SW480 (cell line): ENCODE results near the gene MMP7.

ENCODE experiments used
- DNase-seq: peaks from one replicate; pipeline ENCODE4 v3.0.0-alpha.2; 2016; ENCODE audit warnings: low spot score

Gene MMP7

DNA sequence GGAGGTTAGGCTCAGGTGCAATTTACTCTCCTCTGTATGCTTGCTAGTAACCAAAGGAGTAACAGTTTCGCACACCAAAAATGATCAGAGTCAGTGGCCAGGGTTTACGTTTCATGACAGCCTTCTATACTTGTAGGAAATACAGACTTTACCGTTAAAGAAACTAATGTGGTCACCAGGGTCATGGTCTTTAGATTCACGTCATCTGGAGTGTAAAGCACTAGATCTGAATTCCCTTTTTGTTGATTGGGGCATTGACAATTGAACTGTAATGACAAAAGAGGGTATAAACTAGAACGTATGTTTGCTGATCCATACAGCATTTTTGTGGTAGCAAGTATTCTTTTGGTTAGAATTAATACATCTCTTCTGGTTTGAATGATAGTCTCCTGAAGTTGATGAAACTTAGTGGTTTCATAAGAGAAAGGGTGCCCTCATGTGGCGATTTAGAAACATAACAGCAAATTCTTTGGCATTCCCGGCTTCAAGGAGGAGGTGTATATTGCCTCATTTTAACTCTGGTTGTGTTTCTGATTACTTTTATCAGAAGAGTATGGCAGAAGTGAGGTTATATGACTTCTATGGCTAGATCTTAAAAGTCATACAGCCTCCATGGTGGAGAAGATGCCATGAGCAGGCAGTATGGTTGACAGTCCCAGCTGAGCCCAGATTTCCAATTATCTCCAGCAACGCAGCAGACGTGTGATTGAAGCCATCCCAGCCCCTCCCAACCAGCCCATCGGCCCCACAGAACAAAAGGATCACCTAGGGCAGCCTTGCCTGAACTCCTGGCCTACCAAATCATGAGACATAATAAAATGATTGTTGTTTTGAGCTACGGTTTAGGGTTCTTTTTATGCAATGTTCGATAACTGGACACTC is 35.1 kb downstream of the MMP7 start:
- DNase-seq, result peak; percentile 89

DNA sequence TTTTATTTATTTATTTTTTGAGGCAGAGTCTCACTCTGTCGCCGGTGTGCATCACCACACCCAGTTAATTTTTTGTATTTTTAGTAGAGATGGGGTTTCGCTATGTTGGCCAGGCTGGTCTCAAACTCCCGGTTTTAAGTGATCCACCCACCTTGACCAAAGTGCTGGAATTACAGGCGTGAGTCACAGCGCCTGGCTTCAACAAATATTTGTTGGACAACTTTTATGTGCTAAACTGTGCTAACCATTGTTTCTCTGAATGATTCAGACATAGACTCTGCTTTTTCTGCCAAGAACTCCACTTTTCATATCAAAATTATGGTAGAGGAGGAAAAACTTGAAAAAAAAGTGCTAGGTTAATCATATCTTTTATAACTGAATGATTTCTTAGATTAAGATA is 36.3 kb downstream of the MMP7 start:
- DNase-seq, result peak; percentile 26

DNA sequence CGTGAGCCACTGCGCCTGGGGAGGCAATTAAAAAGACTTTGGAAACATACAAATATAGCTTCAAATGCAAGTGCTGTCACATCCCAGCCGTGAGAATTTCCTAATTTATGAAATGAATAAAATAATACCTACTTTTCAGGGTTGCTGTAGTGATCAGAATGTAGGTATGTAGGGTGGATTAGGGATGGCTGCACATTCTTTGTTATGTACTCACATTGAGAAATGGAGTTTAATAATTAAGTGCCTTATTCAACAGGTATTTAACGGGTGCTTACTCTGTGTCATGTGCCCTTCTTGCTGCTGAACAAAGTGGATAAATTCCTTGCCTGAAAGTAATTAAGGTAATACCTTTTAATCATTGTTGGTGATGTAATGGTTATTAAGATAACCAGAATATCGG is 37.0 kb downstream of the MMP7 start:
- DNase-seq, result no peak

DNA sequence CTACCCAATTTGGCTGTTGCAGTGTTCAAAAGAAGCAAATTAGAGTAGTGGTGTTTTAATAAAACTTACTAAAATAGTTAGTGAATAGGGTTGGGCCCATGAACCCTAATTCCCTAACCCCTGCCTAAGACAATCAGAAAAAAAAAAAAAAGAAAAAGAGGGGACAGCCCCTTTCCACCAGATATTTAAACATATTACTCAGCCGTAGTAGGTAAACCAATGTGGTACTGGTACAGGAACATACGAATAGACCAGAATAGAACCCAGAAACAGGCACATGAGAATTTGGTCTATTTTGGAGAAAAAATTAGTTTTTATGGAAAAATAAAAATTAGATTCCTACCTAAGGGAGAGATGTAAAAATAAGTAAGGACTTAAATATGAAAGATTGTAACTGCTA is 38.6 kb downstream of the MMP7 start:
- no peak for DNase-seq

DNA sequence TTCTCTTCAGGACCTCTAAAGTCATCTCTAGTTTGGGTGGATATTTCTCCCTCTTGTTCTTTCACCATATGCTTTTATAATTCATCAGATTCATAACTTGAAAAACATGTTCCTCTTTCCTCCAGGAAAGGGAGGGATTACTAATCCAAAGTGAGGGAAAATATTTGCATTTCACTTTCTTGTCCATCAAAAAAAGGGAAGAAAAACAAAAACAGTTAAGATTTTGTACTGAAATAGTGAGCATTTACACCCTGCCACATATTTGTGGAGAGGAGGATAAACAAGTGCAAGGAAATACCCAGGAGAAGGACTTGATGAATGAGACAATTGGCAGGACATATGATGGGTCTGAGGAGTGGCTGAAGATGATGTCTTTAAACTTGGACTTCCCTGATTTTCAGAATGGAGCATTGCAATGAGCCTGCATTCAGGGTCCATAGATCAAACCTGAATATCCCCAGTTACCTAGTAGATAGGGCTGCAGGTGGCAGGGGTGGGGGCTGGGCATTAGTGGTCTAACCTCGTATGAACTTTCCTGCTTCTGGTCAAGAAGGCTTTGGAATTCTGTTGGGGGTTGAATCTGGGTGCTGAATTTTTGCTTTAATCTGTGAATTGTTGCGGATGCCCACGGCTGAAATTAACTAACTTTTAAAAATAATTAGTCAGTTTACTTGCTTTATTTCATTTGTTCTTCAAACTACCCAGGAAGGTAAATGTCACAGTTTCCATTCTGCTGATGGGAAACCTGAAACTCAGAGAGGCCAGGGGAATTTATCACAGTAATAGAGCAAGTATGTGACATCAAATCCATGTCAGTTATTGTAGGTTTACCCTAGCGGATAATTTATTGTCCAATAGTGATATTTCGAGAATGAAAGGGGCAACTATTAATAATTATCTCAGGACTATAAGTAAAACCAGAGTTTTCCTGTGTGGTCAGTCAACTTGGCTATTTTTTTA is 41.1 kb downstream of the MMP7 start:
- no peak for DNase-seq

DNA sequence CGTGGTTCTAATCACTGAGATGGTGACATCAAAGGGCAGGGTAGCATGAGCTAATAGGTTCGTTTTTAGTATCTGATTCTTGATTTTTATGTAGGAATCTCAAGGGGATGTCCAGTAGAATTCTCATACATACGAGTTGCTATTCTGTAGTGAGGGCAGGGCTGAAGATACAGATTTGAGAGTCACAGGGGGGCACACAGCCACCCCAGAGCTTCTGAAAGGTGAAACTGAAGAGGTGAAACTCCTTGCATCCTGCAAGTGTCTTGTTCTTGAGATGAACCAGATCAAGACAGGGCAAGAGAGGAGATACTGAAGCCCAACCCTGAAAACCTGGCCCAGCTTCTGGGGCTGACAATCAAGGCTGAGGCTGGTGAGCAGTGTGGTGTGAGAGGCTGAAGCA is 42.3 kb downstream of the MMP7 start:
- no peak for DNase-seq

DNA sequence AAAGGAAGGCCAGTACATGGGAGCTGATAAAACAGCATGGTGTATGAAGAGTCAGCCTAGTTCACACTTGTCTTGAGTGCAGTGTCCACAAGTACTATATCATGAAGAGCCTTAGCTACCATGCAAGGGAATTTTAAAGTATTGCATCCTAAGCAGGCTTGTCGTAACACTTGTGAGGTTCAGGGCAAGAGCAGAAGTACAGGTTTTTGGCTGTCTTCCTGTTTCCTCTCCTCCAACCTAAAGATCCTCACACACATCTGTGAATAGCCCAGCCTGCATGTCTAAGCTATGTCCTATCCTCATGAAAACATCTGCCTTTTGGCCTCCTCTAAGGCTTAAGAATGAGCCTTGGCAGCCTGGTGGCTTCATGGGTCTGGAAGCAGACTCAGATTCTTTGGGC is 43.3 kb downstream of the MMP7 start:
- no peak for DNase-seq

DNA sequence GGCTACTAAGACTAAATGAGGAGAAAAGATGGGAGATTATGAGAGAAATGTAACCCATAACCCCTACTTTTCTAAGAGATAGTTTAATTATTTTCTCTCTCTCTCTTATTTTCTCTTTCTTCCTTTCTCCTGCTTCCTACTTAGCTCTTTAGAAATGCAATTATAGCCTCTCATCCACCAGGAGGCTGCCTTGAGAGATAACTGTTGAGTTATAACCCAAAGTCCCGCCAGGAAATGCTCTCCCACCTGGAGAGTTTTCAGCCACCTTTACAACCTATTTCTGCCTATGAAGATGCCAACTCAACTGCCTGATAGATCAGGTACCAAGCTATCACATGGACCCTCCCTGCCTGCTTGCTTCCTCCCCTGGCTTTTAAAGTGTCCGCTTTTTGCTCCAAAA is 44.0 kb downstream of the MMP7 start:
- DNase-seq, result no peak

DNA sequence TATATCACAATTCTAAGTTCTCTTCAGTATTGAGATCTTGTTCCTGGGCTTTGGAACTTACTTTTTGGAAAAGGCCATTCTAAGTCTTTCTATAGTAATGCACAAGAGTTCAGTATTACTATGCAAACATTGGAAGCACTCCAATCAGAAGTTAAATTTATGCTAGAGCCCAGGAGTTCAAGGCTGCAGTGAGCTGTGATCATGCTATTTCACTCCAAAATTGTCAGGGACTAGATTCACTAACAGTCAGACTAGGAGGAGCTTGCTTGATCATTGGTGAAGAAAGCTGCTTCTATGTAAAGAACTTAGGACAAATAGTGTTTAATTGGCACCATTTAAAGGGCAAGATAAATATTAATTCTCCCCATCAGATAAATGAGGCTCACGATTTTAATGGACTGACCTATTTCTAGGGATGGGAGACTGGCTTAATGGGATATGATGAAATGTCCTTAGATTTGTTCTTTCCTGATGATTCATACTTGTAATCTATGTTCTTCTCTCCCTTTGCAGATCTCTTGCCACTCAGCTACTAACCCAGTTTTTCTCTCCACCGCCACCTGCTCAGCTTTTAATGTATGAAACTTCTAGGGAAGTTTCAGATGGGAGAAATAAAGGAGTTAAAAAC is 45.3 kb downstream of the MMP7 start:
- no peak for DNase-seq

DNA sequence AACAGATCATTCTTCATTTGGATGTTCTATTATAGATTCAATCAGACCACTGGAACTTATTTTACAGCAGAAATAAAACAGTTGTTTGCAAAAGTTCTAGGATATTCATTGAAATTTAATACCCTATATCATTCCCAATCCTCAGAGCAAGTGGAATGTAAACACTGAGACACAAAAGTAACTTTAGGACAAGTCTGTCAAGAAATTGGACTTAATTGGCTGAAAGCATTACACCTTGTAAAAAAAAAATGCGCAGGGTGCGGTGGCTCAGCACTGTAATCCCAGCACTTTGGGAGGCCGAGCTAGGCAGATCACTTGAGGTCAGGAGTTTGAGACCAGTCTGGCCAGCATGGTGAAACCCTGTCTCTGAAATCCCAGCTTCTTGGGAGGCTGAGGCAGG is 48.1 kb downstream of the MMP7 start:
- DNase-seq, result no peak

DNA sequence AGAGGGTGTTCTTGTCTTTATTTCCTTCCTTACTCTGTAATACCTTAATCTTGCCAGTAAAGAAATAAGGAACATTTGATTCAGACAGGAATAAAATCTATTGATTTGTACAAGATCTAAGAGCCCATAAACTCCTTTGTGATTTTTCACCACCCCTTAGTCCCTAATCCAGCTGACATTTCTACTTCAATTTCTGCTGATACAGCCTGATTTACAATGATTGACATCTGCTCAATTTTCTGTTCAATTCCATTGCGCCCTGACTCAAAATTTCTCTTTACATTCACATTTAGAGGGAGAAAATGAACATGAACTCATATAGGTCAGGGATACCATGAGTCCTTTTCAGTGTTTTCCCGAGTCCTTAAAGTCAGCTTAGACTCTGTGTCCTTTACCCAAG is 50.8 kb downstream of the MMP7 start:
- DNase-seq, result no peak

DNA sequence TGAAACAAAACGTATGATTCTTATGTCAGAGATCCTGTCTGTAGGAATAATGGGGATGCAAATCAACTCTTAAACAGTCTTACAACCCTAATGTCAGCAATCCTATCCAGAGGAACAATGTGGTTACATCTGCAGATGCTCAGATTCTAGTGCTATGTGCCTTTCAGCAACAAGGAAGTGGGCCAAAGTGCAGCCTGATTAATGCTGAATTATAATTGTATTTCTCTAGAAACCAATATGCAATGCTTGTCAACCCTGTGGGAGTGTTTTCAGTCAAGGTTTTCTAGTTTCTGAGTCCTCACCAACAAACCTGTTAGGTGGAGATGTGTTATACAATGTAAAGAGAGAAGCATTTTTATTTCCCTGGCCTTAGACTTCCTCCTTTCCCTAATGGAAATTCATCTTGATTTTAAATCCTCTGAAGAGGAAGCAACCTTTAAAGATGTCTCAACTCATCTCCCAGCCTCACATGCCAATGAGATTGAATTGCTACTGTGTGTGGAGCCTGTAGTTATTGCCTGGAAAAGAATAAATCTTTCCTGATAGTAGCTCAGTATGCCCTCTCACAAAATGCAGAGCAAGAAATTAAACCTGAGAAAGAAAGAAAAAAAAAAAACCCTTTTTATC is 51.8 kb downstream of the MMP7 start:
- DNase-seq, result no peak

DNA sequence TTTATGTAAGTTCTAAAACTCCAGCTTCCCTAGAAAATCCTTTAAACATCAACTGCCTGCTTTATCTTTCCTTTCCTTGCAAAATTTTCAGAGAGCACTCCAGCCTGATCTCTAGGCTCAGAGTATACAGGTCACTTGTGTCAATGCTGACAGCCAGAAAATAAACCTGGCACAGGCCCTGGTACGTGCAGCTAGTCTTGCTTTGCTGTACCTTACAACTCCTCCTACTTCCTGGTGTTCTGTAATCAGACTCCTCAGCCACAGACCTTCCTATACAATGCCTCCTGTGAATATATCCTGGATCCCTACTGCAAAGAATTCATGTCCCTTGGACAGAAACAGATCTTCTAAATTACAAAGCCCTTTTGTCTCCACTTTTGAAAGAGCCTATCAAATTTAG is 53.7 kb downstream of the MMP7 start:
- DNase-seq, result peak; percentile 78

DNA sequence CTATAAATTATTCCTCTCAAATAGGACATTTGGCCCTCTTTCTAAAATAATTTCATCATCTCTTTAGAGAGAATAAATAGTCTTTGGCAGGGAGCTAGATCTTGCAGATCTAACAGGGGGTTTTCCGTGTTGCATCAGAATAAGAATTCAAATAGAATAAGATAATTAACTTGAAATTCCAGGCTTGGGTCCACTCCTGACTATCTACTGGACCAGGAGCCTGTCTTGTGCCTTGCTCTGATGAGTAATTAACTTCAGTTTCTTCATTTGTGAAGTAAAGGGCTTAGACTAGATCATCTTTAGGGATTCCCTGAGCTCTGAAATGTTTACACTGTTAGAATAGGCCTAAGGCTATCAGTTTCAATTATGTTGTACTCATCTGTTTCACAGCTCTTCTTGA is 54.5 kb downstream of the MMP7 start:
- DNase-seq, result no peak

DNA sequence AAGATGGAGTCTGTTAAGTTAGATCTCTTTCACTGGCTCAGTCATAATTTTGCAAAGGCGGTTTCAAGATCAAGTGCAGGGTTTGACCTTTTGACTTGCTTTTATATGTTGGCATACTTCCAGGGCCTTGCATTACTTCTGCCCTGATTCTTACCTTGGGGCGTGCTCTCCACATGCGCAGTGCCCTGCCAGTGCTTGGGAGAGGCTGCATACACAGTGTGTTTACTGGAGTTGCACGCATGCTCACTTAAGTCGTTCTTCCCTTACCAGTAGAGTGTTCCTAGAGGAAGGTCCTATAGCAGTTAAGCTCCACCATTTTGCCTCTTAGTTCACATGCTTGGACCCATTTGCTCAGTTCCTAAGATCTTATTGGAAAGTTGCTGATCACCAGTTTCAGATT is 57.0 kb downstream of the MMP7 start:
- no peak for DNase-seq

DNA sequence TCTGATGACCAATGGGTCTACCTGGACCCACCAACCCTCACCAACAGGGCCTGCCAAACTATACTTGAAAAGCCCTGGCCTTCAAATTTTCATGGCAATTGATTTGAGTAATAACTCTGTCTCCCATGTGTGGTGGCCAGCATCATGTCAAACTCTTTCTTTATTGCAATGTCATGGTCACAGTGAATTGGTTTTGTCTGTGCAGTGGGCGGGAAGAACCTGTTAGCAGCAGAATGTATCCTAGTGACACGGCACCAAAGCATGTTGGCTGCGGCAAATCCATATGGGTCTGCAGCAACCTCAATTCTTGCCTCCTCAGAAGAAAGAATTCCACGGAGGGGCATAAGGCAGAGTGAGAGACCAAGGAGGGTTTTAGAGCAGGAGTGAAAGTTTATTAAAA is 58.4 kb downstream of the MMP7 start:
- DNase-seq, result no peak

DNA sequence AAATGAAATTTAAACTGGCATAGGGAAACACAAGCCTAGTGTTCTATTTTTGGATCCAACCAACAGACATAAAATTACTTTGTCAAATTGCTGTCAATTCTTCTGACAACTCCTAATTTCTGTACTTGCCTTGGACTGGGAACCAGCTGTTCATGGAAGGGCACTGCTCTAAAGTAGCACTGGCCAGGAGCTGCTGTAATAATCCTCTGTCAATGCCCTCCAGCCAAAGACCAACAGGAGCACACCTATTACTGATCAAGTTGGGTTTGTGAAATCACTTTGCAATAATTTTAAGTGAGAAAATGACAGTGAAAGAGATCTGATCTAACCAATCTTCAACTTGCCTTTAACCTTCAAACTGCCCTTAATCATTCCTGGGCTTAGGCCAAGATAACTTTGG is 59.1 kb downstream of the MMP7 start:
- DNase-seq, result no peak
